Loucy (cell line): ENCODE measurements around the gene TUBB2A.

Experiments used
- CTCF ChIP-seq: fragments of 200-600 bp; sonication (generic); conservative IDR thresholded peaks from 2 replicates; pipeline ENCODE4 v1.5.1; 2014; ENCODE audit warnings: mild to moderate bottlenecking, antibody characterized with exemption, low read length
- EZH2phosphoT487 ChIP-seq: fragments of 200-600 bp; IDR thresholded peaks from 2 replicates; pipeline ENCODE4 v1.6.1; 2018; ENCODE audit warnings: antibody characterized with exemption, mild to moderate bottlenecking, moderate library complexity, borderline replicate concordance

GRCh38 chr6:3200682-3201081 lies 43.3 kb upstream of the TUBB2A start:
- TF ChIP-seq CTCF (no peak), EZH2phosphoT487 (no peak)
